K562 (cell line): ENCODE data around the gene TRIOBP. TPM values are rescaled to one million over a fixed set of nuclear protein-coding genes. Genes with fewer than 3 reads are reported as not detected.

Experiments
- ATF1 ChIP-seq, 2 experiments: fragments of 450-650 bp in 1 of 2; IDR thresholded peaks; 2 replicates each; pipeline ENCODE4 v1.6.1; 2016; ENCODE audit warnings: missing compliant biosample characterization in 1 of 2, missing genetic modification characterization in 1 of 2
- CBX2 ChIP-seq: fragments of 200-600 bp; sonication (generic); IDR thresholded peaks from one replicate; pipeline ENCODE4 v1.6.1; 2012; ENCODE audit warnings: mild to moderate bottlenecking, low read length, inconsistent platforms; ENCODE audit not compliant: insufficient read depth, poor library complexity, severe bottlenecking
- CREB3 ChIP-seq: fragments of 450-650 bp; conservative IDR thresholded peaks from 2 replicates; pipeline ENCODE4 v1.6.1; 2016; ENCODE audit warnings: missing genetic modification characterization, low read depth, mild to moderate bottlenecking, missing compliant biosample characterization, moderate library complexity
- DMBX1 ChIP-seq: fragments of 250-450 bp; sonication (Bioruptor Pico); IDR thresholded peaks from 2 replicates; pipeline ENCODE4 v1.8.0; 2022; ENCODE audit warnings: inconsistent platforms, mild to moderate bottlenecking, moderate library complexity, borderline replicate concordance
- MBD2 ChIP-seq: sonication (generic); IDR thresholded peaks from 2 replicates; pipeline ENCODE4 v1.6.1; 2016; ENCODE audit warnings: low read depth, borderline replicate concordance
- MEF2D ChIP-seq: conservative IDR thresholded peaks from 2 replicates; pipeline ENCODE4 v1.6.1; 2016; ENCODE audit warnings: low read depth, missing genetic modification characterization, missing compliant biosample characterization
- NFYB ChIP-seq: IDR thresholded peaks from 2 replicates; pipeline ENCODE4 v1.6.1; 2011; ENCODE audit warnings: mild to moderate bottlenecking, moderate library complexity; ENCODE audit not compliant: insufficient read length; ENCODE audit errors: extremely low read depth
- PCBP1 ChIP-seq: fragments of 200-400 bp; formaldehyde crosslinking; IDR thresholded peaks from 2 replicates; pipeline ENCODE4 v1.6.1; 2018; ENCODE audit warnings: mild to moderate bottlenecking, low read depth, low read length; ENCODE audit not compliant: poor library complexity, severe bottlenecking
- RBFOX2 ChIP-seq: fragments of 200-400 bp; formaldehyde crosslinking; IDR thresholded peaks from 2 replicates; pipeline ENCODE4 v1.6.1; 2017; ENCODE audit warnings: low read depth, mild to moderate bottlenecking, low read length, moderate library complexity
- SMAD1 ChIP-seq: fragments of 150-350 bp; IDR thresholded peaks from 2 replicates; pipeline ENCODE4 v1.6.1; 2014; ENCODE audit warnings: low read length, low read depth; ENCODE audit not compliant: partially characterized antibody
- SMAD4 ChIP-seq: fragments of 250-450 bp; sonication (Bioruptor Pico); conservative IDR thresholded peaks from 2 replicates; pipeline ENCODE4 v1.8.0; 2021; ENCODE audit warnings: inconsistent platforms, mild to moderate bottlenecking, moderate library complexity
- SRSF1 ChIP-seq: fragments of 200-400 bp; formaldehyde crosslinking; IDR thresholded peaks from 2 replicates; pipeline ENCODE4 v1.6.1; 2017; ENCODE audit warnings: mild to moderate bottlenecking, low read depth, low read length, moderate library complexity
- YY1 ChIP-seq, 3 experiments: IDR thresholded peaks; 2 replicates each; pipeline ENCODE4 v1.6.1; 2011; ENCODE audit warnings: low read length in 2 of 3, mild to moderate bottlenecking in 2 of 3, moderate library complexity in 2 of 3, borderline replicate concordance in 1 of 3, control low read depth in 1 of 3, low read depth in 1 of 3; ENCODE audit not compliant: insufficient read depth in 3 of 3, insufficient replicate concordance in 2 of 3, control insufficient read depth in 1 of 3, insufficient read length in 1 of 3; ENCODE audit errors: extremely low read depth in 1 of 3
- ZBTB7A ChIP-seq: IDR thresholded peaks from 2 replicates; pipeline ENCODE4 v1.6.1; 2011; ENCODE audit warnings: low read depth, mild to moderate bottlenecking, low read length, moderate library complexity, borderline replicate concordance; ENCODE audit not compliant: control insufficient read depth
- ZFPM2 ChIP-seq: fragments of 250-450 bp; sonication (Bioruptor Pico); IDR thresholded peaks from 2 replicates; pipeline ENCODE4 v1.5.1; 2022; ENCODE audit warnings: mild to moderate bottlenecking
- ZFX ChIP-seq: sonication (generic); formaldehyde crosslinking; IDR thresholded peaks from 2 replicates; pipeline ENCODE4 v1.8.0; 2022; ENCODE audit warnings: mild to moderate bottlenecking, missing genetic modification reagents, moderate library complexity
- ZNF778 ChIP-seq: fragments of 450-650 bp; formaldehyde crosslinking; IDR thresholded peaks from 2 replicates; pipeline ENCODE4 v1.4.0; 2020; ENCODE audit warnings: mild to moderate bottlenecking, moderate library complexity
- ZNF79 ChIP-seq: fragments of 250-450 bp; sonication (Bioruptor Pico); IDR thresholded peaks from 2 replicates; pipeline ENCODE4 v1.4.0; 2020; ENCODE audit warnings: low read depth, mild to moderate bottlenecking, moderate library complexity
- polyA plus RNA-seq, 8 experiments: library from polyadenylated mRNA; depleted of rRNA in 4 of 8; stranded (reverse) in 5 of 8; unstranded in 3 of 8; fragments of >200 nt; fragmentation: Nextera tagmentation in 2 of 8; fragmentation: Illumina TruSeq in 1 of 8; extraction: Ambion mirVana in 2 of 8; extraction: Trizol in 1 of 8; gene quantifications; 2 replicates each; pipeline versions ENCODE4 v1.2.1 to v1.2.3, GENCODE V29; 2011 to 2014; ENCODE audit warnings: inconsistent platforms in 1 of 8, missing spikeins in 1 of 8
- total RNA-seq, 7 experiments: library from RNA; depleted of rRNA in 6 of 7; stranded (reverse); fragments of >200 nt in 6 of 7; fragmentation: Illumina TruSeq in 2 of 7; extraction: Trizol in 2 of 7; gene quantifications; 2 replicates each; pipeline versions ENCODE4 v1.2.1 to v1.2.3, GENCODE V29; 2011 to 2021; ENCODE audit warnings: low replicate concordance in 1 of 7
- TF ChIP-seq, protein P1 (sequence below): sonication (generic); formaldehyde crosslinking; IDR thresholded peaks from 2 replicates; pipeline ENCODE4 v1.8.0; 2023; ENCODE audit warnings: missing genetic modification reagents, mild to moderate bottlenecking, borderline replicate concordance

TRIOBP gene
- total and polyA plus RNA-seq, 9 of the 15 experiments (the other 6 are each of a cell fraction or from before 2014, with no cell fraction given) = 0.24 to 13.8 (median 5.5) TPM

DNA sequence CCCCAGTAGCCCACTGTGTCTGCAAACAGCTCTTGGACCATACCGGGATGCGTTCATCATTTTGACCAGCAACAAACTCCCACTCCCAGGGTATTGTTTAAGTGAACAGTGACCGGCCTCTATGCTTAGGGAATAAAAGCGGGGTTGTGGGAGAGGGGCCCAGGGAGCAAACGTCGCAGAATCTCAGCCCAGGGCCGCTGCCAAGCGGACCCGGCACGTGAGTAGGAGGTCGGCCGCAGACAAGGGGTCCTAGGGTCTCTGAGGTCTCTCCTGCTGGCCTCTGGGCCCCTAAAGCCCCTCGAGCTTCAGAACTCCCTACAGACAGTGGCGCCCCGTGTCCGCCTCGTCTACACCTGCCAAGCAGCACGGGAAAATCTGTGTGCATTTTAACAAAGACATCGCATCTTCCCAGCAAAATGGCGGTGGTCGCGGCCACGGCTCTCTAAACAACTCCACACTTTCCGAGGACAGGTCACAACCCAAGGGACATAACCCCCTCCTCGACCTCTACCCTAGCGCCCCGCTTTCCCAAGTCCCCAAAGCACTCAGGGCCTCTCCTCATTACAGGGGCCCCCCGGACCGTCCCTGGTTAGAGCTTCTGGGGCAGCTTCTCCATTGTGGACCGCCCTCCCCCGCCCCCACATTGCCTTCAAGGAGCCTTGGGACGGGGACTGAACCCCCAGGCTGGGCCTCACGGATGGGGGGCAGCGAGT lies 106.9 kb downstream of the TRIOBP start (continued):
- TF ChIP-seq ZNF778 (CRISPR knock-in tag) = no peak
- no peak for TF ChIP-seq NFYB
- TF ChIP-seq, protein P1, sequence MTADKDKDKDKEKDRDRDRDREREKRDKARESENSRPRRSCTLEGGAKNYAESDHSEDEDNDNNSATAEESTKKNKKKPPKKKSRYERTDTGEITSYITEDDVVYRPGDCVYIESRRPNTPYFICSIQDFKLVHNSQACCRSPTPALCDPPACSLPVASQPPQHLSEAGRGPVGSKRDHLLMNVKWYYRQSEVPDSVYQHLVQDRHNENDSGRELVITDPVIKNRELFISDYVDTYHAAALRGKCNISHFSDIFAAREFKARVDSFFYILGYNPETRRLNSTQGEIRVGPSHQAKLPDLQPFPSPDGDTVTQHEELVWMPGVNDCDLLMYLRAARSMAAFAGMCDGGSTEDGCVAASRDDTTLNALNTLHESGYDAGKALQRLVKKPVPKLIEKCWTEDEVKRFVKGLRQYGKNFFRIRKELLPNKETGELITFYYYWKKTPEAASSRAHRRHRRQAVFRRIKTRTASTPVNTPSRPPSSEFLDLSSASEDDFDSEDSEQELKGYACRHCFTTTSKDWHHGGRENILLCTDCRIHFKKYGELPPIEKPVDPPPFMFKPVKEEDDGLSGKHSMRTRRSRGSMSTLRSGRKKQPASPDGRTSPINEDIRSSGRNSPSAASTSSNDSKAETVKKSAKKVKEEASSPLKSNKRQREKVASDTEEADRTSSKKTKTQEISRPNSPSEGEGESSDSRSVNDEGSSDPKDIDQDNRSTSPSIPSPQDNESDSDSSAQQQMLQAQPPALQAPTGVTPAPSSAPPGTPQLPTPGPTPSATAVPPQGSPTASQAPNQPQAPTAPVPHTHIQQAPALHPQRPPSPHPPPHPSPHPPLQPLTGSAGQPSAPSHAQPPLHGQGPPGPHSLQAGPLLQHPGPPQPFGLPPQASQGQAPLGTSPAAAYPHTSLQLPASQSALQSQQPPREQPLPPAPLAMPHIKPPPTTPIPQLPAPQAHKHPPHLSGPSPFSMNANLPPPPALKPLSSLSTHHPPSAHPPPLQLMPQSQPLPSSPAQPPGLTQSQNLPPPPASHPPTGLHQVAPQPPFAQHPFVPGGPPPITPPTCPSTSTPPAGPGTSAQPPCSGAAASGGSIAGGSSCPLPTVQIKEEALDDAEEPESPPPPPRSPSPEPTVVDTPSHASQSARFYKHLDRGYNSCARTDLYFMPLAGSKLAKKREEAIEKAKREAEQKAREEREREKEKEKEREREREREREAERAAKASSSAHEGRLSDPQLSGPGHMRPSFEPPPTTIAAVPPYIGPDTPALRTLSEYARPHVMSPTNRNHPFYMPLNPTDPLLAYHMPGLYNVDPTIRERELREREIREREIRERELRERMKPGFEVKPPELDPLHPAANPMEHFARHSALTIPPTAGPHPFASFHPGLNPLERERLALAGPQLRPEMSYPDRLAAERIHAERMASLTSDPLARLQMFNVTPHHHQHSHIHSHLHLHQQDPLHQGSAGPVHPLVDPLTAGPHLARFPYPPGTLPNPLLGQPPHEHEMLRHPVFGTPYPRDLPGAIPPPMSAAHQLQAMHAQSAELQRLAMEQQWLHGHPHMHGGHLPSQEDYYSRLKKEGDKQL (CRISPR knock-in tag) = no peak
- TF ChIP-seq MEF2D (tag) = 0 out of 2 replicates have a peak, but pooled peaks have one; percentile 55
- TF ChIP-seq RBFOX2 = peak; percentile 75
- peak; percentile 76; the same call in 1 of the 2 replicates for TF ChIP-seq CREB3 (tag)
- peak; percentile 11 for TF ChIP-seq SMAD4 (CRISPR knock-in tag)
- TF ChIP-seq YY1 (IDR thresholded peaks at IDR 0.05; ENCODE audit: borderline replicate concordance in 1 of 3, control insufficient read depth in 1 of 3, extremely low read depth in 1 of 3, insufficient read depth in 3 of 3, insufficient read length in 1 of 3, insufficient replicate concordance in 2 of 3, low read depth in 1 of 3, low read length in 2 of 3) = peak in 2 of 3 experiments; percentile 28 to 50
- no peak for TF ChIP-seq SRSF1
- peak; percentile 35; the same call in 1 of the 2 replicates for TF ChIP-seq DMBX1 (CRISPR knock-in tag)
- no peak for TF ChIP-seq CBX2
- TF ChIP-seq ATF1 (CRISPR knock-in tag; IDR thresholded peaks at IDR 0.05) = no peak
- TF ChIP-seq ATF1 (tag; IDR thresholded peaks at IDR 0.05) = peak; percentile 18; the same call in 1 of the 2 replicates
- 0 out of 2 replicates have a peak, but pooled peaks have one; percentile 2 for TF ChIP-seq MBD2
- no peak; the same call in 1 of the 2 replicates for TF ChIP-seq ZNF79 (CRISPR knock-in tag)
- TF ChIP-seq ZBTB7A = peak; percentile 29; the same call in 1 of the 2 replicates
- TF ChIP-seq SMAD1 = peak; percentile 5
- 0 out of 2 replicates have a peak, but pooled peaks have one; percentile 9 for TF ChIP-seq ZFX (CRISPR knock-in tag)
- TF ChIP-seq PCBP1 = no peak
- no peak for TF ChIP-seq ZFPM2 (CRISPR knock-in tag)
